ENCODE measurements around the gene BAIAP2L2.
A peak's percentile ranks its signal among the peaks of the same experiment; 100 is the strongest.

The BAIAP2L2 gene

GRCh38 chr22:38136607-38137006 lies 26.1 kb upstream of the BAIAP2L2 start:
- no peak overlapping the region for H3K4me3 ChIP-seq (replicated peaks; ENCODE audit: low read depth, low read length)
- no peak for TF ChIP-seq CTCF (IDR thresholded peaks at IDR 0.05; ENCODE audit: low read depth, low read length, missing control alignments)
- no peak for DNase-seq (ENCODE audit: extremely low read depth, low read depth)

- TF ChIP-seq CTCF (IDR thresholded peaks at IDR 0.05; ENCODE audit: low read depth, low read length, missing control alignments), result no peak
- peak; percentile 62 for DNase-seq (ENCODE audit: extremely low read depth, low read depth)
- H3K4me3 ChIP-seq (replicated peaks; ENCODE audit: low read depth, low read length), result no peak overlapping the region
Observed at GRCh38 chr22:38135133-38135706, 24.7 kb upstream of the BAIAP2L2 start.

- DNase-seq (ENCODE audit: extremely low read depth, low read depth), result no peak
- no peak overlapping the region for H3K4me3 ChIP-seq (replicated peaks; ENCODE audit: low read depth, low read length)
- TF ChIP-seq CTCF (IDR thresholded peaks at IDR 0.05; ENCODE audit: low read depth, low read length, missing control alignments), result no peak
Observed at GRCh38 chr22:38133331-38133730, 22.8 kb upstream of the BAIAP2L2 start.

GRCh38 chr22:38132794-38133193 lies 22.3 kb upstream of the BAIAP2L2 start:
- no peak for TF ChIP-seq CTCF (IDR thresholded peaks at IDR 0.05; ENCODE audit: low read depth, low read length, missing control alignments)

GRCh38 chr22:38132136-38132535 lies 21.7 kb upstream of the BAIAP2L2 start:
- no peak for DNase-seq (ENCODE audit: extremely low read depth, low read depth)
- H3K4me3 ChIP-seq (replicated peaks; ENCODE audit: low read depth, low read length), result no peak overlapping the region
- no peak for TF ChIP-seq CTCF (IDR thresholded peaks at IDR 0.05; ENCODE audit: low read depth, low read length, missing control alignments)

More at GRCh38 chr22:38132794-38133193, 22.3 kb upstream of the BAIAP2L2 start:
- no peak for DNase-seq (ENCODE audit: extremely low read depth, low read depth)
- H3K4me3 ChIP-seq (replicated peaks; ENCODE audit: low read depth, low read length), result no peak overlapping the region

GRCh38 chr22:38131399-38131798 lies 20.9 kb upstream of the BAIAP2L2 start:
- TF ChIP-seq CTCF (IDR thresholded peaks at IDR 0.05; ENCODE audit: low read depth, low read length, missing control alignments), result no peak
- no peak for DNase-seq (ENCODE audit: extremely low read depth, low read depth)
- no peak overlapping the region for H3K4me3 ChIP-seq (replicated peaks; ENCODE audit: low read depth, low read length)

GRCh38 chr22:38129856-38130255 lies 19.4 kb upstream of the BAIAP2L2 start:
- no peak for TF ChIP-seq CTCF (IDR thresholded peaks at IDR 0.05; ENCODE audit: low read depth, low read length, missing control alignments)
- no peak overlapping the region for H3K4me3 ChIP-seq (replicated peaks; ENCODE audit: low read depth, low read length)
- no peak for DNase-seq (ENCODE audit: extremely low read depth, low read depth)

Measured in HFF-Myc (cell line).